GM18873 (cell line): ENCODE measurements around the gene RPH3AL.

Experiments used
- ATAC-seq: cut with Tn5 transposase; IDR thresholded peaks from one replicate; pipeline ENCODE4 v1.9.1; 2021; ENCODE audit warnings: mild to moderate bottlenecking, moderate library complexity, moderate number of reproducible peaks; ENCODE audit not compliant: unreplicated experiment, low FRiP score

The RPH3AL gene

GRCh38 chr17:337022-337420 lies 15.6 kb downstream of the RPH3AL start:
- ATAC-seq = no peak

- ATAC-seq = no peak
These were observed 16.2 kb downstream of the RPH3AL start for GRCh38 chr17:336110-337021.

- ATAC-seq = no peak
These were observed 16.9 kb downstream of the RPH3AL start for GRCh38 chr17:335691-336090.

GRCh38 chr17:334974-335481 lies 17.6 kb downstream of the RPH3AL start:
- no peak for ATAC-seq

GRCh38 chr17:333626-334396 lies 18.8 kb downstream of the RPH3AL start:
- ATAC-seq = no peak

GRCh38 chr17:332558-333322 lies 19.9 kb downstream of the RPH3AL start:
- ATAC-seq = no peak

- no peak for ATAC-seq
These were observed 20.6 kb downstream of the RPH3AL start for GRCh38 chr17:332023-332422.

GRCh38 chr17:330993-331701 lies 21.5 kb downstream of the RPH3AL start:
- ATAC-seq = no peak

GRCh38 chr17:329784-330420 lies 22.7 kb downstream of the RPH3AL start:
- ATAC-seq = no peak

- ATAC-seq = no peak
These were observed 24.6 kb downstream of the RPH3AL start for GRCh38 chr17:327971-328370.

GRCh38 chr17:327296-327695 lies 25.3 kb downstream of the RPH3AL start:
- ATAC-seq = no peak

- ATAC-seq = no peak
These were observed 26.5 kb downstream of the RPH3AL start for GRCh38 chr17:326010-326621.

- no peak for ATAC-seq
These were observed 27.2 kb downstream of the RPH3AL start for GRCh38 chr17:325270-326009.

GRCh38 chr17:323721-324571 lies 28.7 kb downstream of the RPH3AL start:
- no peak for ATAC-seq

- ATAC-seq = no peak
These were observed 29.4 kb downstream of the RPH3AL start for GRCh38 chr17:323181-323580.

- no peak for ATAC-seq
These were observed 30.4 kb downstream of the RPH3AL start for GRCh38 chr17:322006-322780.
